Esophagus muscularis mucosa (tissue), 4 donors: ENCODE results near the gene SUN1. TPM values are rescaled to one million over a fixed set of nuclear protein-coding genes. Genes with fewer than 3 reads are reported as not detected.
A peak's percentile ranks its signal among the peaks of the same experiment; 100 is the strongest.

ENCODE experiments used
- DNase-seq: peaks from one replicate; pipeline ENCODE4 v3.0.0-alpha.2; 2017; ENCODE audit errors: extremely low spot score
- H3K27ac ChIP-seq, 4 donors: fragments of 200-600 bp; sonication (generic); replicated peaks in 1 of 4; 1 replicate in 3 of 4; 2 replicates in 1 of 4; pipeline ENCODE4 v1.5.1; 2016 to 2019; ENCODE audit warnings: mild to moderate bottlenecking in 1 of 4
- H3K27me3 ChIP-seq, 4 donors: fragments of 200-600 bp; sonication (generic); one replicate each; pipeline versions ENCODE4 v1.5.1 to v1.6.0; 2016 to 2019
- H3K36me3 ChIP-seq, 4 donors: fragments of 200-600 bp; sonication (generic); one replicate each; pipeline ENCODE4 v1.5.1; 2016 to 2019
- H3K4me1 ChIP-seq, 4 donors: fragments of 200-600 bp; sonication (generic); one replicate each; pipeline ENCODE4 v1.5.1; 2016 to 2019
- H3K4me3 ChIP-seq, 4 donors: fragments of 200-600 bp; sonication (generic); 1 replicate in 2 of 4; 2 replicates in 2 of 4; pipeline ENCODE4 v1.5.1; 2016 to 2019; ENCODE audit warnings: mild to moderate bottlenecking in 4 of 4, moderate library complexity in 1 of 4
- H3K9me3 ChIP-seq, 4 donors: fragments of 200-600 bp; sonication (generic); 1 replicate in 3 of 4; 2 replicates in 1 of 4; pipeline ENCODE4 v1.5.1; 2016 to 2019
- CTCF ChIP-seq, 3 experiments: fragments of 200-600 bp in 2 of 3; fragments of 450-650 bp in 1 of 3; sonication (generic) in 2 of 3; IDR thresholded peaks; one replicate each; pipeline ENCODE4 v1.5.1; 2017 to 2019; ENCODE audit warnings: antibody characterized with exemption in 3 of 3, mild to moderate bottlenecking in 2 of 3, moderate library complexity in 1 of 3
- EP300 ChIP-seq: sonication (generic); formaldehyde crosslinking; IDR thresholded peaks from one replicate; pipeline ENCODE4 v1.6.1; 2017; ENCODE audit warnings: antibody characterized with exemption
- POLR2A ChIP-seq: fragments of 450-650 bp; IDR thresholded peaks from one replicate; pipeline ENCODE4 v1.6.1; 2017; ENCODE audit warnings: antibody characterized with exemption, moderate library complexity, mild to moderate bottlenecking, low read depth
- POLR2AphosphoS5 ChIP-seq, 2 donors: sonication (generic); formaldehyde crosslinking; IDR thresholded peaks; one replicate each; pipeline ENCODE4 v1.6.1; 2017; ENCODE audit warnings: antibody characterized with exemption in 2 of 2
- WGBS: methylation state at CpG from one replicate; pipeline ENCODE4 v1.1.5; 2018; 5-methylcytosine and 5-hydroxymethylcytosine counted together
- intact Hi-C: fragments of 100-400 bp; cut with DNase I; formaldehyde crosslinking; loops from one replicate; pipeline ENCODE4 v1.15.1; 2023
- total RNA-seq, 4 donors: library from RNA; depleted of rRNA; stranded (reverse); fragments of >200 nt; gene quantifications; one replicate each; pipeline versions ENCODE4 v1.1.0 to v1.2.1, GENCODE V29; 2016

The SUN1 gene
- total RNA-seq, 4 donors from 2014 or later, result 132 to 149 (median 147) TPM

- no peaks in the 10 kb centered on the region for H3K9me3 ChIP-seq
- H3K4me3 ChIP-seq, result peak overlapping the region; percentile 82 to 93 (median 89)
- no peak for DNase-seq
- H3K27me3 ChIP-seq, result peaks cover 0 to 5% (median 0%) of the 10 kb centered on the region in 4 donors
- intact Hi-C loops, result no loop called here
- WGBS, result 33% methylated on average over 38 of the region's 56 CpGs
- peak overlapping the region; percentile 95 to 98 (median 96) for H3K27ac ChIP-seq
- peaks cover 62 to 82% (median 78%) of the 10 kb centered on the region in 4 donors for H3K4me1 ChIP-seq
- TF ChIP-seq EP300 (no peak), CTCF (IDR thresholded peaks at IDR 0.05) (no peak), POLR2AphosphoS5 (IDR thresholded peaks at IDR 0.05) (no peak), POLR2A (no peak)
- H3K36me3 ChIP-seq, result no peaks in the 10 kb centered on the region
Measured at GRCh38 chr7:815284-816216, 16.7 kb upstream of the SUN1 start.

GRCh38 chr7:816300-816750 is 16.0 kb upstream of the SUN1 start:
- Histone ChIP-seq H3K27me3 (peaks cover 0 to 5% (median 0%) of the 10 kb centered on the region in 4 donors), H3K9me3 (no peaks in the 10 kb centered on the region), H3K36me3 (no peaks in the 10 kb centered on the region), H3K4me1 (peaks cover 70 to 90% (median 86%) of the 10 kb centered on the region in 4 donors), H3K27ac (peak overlapping the region; percentile 95 to 98 (median 96)), H3K4me3 (peak overlapping the region; percentile 82 to 93 (median 89))
- intact Hi-C loops, result no loop called here
- TF ChIP-seq CTCF (IDR thresholded peaks at IDR 0.05) (no peak), EP300 (no peak), POLR2A (peak; percentile 58), POLR2AphosphoS5 (IDR thresholded peaks at IDR 0.05) (peak; percentile 93 to 95)
- peak; percentile 99 for DNase-seq
- WGBS, result no CpG with 5 or more reads among the region's 51 CpGs

GRCh38 chr7:816751-817671 is 15.3 kb upstream of the SUN1 start:
- intact Hi-C loops, result no loop called here
- H3K4me3 ChIP-seq, result peak overlapping the region; percentile 82 to 93 (median 89)
- 4% methylated on average over 30 of the region's 88 CpGs for WGBS
- DNase-seq, result no peak
- peaks cover 0 to 5% (median 0%) of the 10 kb centered on the region in 4 donors for H3K27me3 ChIP-seq
- H3K9me3 ChIP-seq, result no peaks in the 10 kb centered on the region
- H3K4me1 ChIP-seq, result peaks cover 70 to 90% (median 87%) of the 10 kb centered on the region in 4 donors
- TF ChIP-seq POLR2AphosphoS5 (IDR thresholded peaks at IDR 0.05) (no peak), CTCF (IDR thresholded peaks at IDR 0.05) (no peak), POLR2A (no peak), EP300 (no peak)
- no peaks in the 10 kb centered on the region for H3K36me3 ChIP-seq
- peak overlapping the region; percentile 95 to 98 (median 96) for H3K27ac ChIP-seq

- TF ChIP-seq POLR2AphosphoS5 (IDR thresholded peaks at IDR 0.05), result no peak
- TF ChIP-seq CTCF (IDR thresholded peaks at IDR 0.05), result peak in 2 of 3 experiments; percentile 27 to 51
- TF ChIP-seq POLR2A, result no peak
- TF ChIP-seq EP300, result no peak
- no peak for DNase-seq
- intact Hi-C loops, result no loop called here
- 77% methylated on average over 7 of the region's 8 CpGs for WGBS
- H3K27me3 ChIP-seq, result peaks cover 0 to 2% (median 0%) of the 10 kb centered on the region in 4 donors
- H3K27ac ChIP-seq, result peak overlapping the region; percentile 95 to 98 (median 96)
- H3K4me3 ChIP-seq, result peak overlapping the region; percentile 22 to 93 (median 86)
- peaks cover 71 to 91% (median 88%) of the 10 kb centered on the region in 4 donors for H3K4me1 ChIP-seq
- peaks cover 0 to 6% (median 0%) of the 10 kb centered on the region in 4 donors for H3K36me3 ChIP-seq
- no peaks in the 10 kb centered on the region for H3K9me3 ChIP-seq
Measured at GRCh38 chr7:818031-818699, 14.1 kb upstream of the SUN1 start.
